Activated CD4-positive, alpha-beta T cell treated with anti-CD3 and anti-CD28 coated beads, Interleukin-2, amount 10 ng/mL, durations not matched to agents 7 days and 5 days (primary cell): ENCODE results near the gene PLEKHA8. TPM values are rescaled to one million over a fixed set of nuclear protein-coding genes. Genes with fewer than 3 reads are reported as not detected.

Experiments
- CTCF ChIA-PET: fragments of 350-600 bp; sonication (Branson Sonifier 250); formaldehyde crosslinking; loops from one replicate; lab custom pipeline; 2021; ENCODE audit warnings: antibody characterized with exemption; lab: Charles Lee
- POLR2A ChIA-PET: fragments of 350-600 bp; sonication (Branson Sonifier 250); formaldehyde crosslinking; loops from one replicate; lab custom pipeline; 2021; ENCODE audit warnings: antibody characterized with exemption; lab: Charles Lee
- DNase-seq: peaks from one replicate; pipeline ENCODE4 v3.0.0-alpha.2; 2020
- H3K27ac Mint-ChIP-seq: one replicate; pipeline ENCODE4 v1.8.0; 2021; ENCODE audit warnings: mild to moderate bottlenecking, moderate library complexity, mixed read lengths
- H3K27me3 Mint-ChIP-seq: one replicate; pipeline ENCODE4 v1.8.0; 2021; ENCODE audit warnings: mixed read lengths
- H3K36me3 Mint-ChIP-seq: one replicate; pipeline ENCODE4 v1.8.0; 2021; ENCODE audit warnings: low read depth, mixed read lengths
- H3K4me1 Mint-ChIP-seq: one replicate; pipeline ENCODE4 v1.8.0; 2021; ENCODE audit warnings: mixed read lengths
- H3K4me3 Mint-ChIP-seq: one replicate; pipeline ENCODE4 v1.8.0; 2021; ENCODE audit warnings: mild to moderate bottlenecking, moderate library complexity, mixed read lengths
- H3K9me3 Mint-ChIP-seq: one replicate; pipeline ENCODE4 v1.8.0; 2021; ENCODE audit warnings: mixed read lengths
- total RNA-seq, 2 experiments: library from RNA; stranded (reverse); gene quantifications; one replicate each; pipeline ENCODE4 v1.2.3, GENCODE V29; 2021

Gene PLEKHA8
- total RNA-seq, 2 experiments from 2014 or later, result 5.2 to 6.3 TPM

DNA sequence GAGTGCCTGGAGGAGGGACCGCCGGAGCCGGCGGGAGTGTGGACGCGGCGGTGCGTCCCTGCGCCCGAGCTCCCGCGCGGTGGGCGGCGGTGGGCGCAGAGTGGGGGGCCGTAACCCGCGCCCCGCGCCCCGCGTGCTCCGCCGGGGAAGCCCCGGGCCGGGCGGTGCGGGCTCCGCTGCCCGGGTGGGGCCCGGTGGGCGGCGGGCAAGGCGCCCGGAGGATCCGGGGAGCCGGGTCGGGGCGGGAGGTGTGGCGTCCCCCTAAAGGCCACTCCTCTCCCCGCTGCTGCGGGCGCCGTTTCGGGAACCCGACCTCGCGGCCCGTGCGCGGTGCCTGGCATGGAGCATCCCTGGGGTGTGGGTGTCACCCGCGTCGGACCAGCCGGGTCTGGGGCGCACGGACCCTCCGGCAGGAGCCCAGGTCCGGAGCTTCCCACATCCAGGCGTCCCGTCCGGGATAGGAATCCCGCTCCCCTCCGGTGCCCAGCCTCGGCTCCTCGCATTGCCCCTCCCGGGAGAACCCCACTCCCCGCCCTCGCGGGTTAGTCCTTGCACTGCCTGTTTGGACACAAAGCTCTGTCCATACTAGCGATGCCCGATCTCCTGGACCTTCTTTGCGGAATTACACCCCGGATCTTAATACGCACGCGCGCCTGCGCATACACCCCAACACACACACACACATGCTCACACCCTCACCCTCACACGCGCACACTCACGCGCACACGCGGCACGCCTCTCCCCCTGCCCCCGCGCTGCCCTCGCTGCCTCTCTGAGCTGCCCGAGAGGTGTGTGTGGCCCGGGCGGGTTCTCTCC lies 107.3 kb downstream of the PLEKHA8 start:
- Mint-ChIP-seq H3K27ac (peak overlapping the region; percentile 78), H3K4me1 (peaks cover 7% of the 10 kb centered on the region), H3K9me3 (no peaks in the 10 kb centered on the region), H3K4me3 (peak overlapping the region; percentile 73), H3K36me3 (no peaks in the 10 kb centered on the region), H3K27me3 (peaks cover 13% of the 10 kb centered on the region)
- POLR2A ChIA-PET, result no interaction called here
- peak; percentile 55 for DNase-seq
- CTCF ChIA-PET, result interaction anchor here (1.0 to 1.6 kb wide), 4 partner anchors 8 to 187 kb away, joined by 3 to 4 read pairs (median 3); no protein-coding TSS in a partner anchor

DNA sequence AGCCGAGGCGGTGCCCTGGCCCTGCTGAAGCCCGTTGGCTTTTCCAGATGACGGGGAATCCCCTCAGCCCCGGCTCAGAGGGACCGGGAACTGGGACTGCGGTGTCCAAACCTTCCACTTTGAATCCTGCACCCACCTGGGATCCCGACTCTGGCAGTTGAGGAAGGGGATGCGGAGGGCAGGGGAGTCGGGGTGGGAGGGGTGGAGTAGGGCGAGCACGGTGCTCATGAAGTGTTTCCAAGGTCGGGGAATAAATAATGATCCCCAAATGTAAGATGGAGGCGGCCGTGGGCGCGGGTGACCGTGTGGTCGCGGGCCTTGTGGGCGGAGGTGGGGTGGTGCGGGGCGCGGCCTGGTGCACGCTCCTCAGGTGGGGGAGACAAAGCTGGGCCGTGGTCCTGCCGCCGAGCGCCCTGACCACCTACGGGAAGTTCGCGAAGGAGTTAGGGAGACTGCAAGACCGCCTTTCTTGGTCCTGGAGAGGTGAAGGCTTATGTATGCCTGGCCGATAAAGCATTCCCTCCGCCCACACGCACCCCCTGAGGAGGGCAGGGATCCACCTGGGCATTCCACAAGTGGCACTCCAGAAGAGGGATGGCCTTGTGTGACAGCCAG lies 108.0 kb downstream of the PLEKHA8 start:
- ChIA-PET CTCF (interaction anchor here (0.7 kb wide), 1 partner anchor 16 kb away, joined by 3 read pairs; no protein-coding TSS in a partner anchor), POLR2A (no interaction called here)
- H3K4me3 Mint-ChIP-seq, result peak overlapping the region; percentile 73
- no peak for DNase-seq
- peaks cover 7% of the 10 kb centered on the region for H3K4me1 Mint-ChIP-seq
- H3K36me3 Mint-ChIP-seq, result no peaks in the 10 kb centered on the region
- peak overlapping the region; percentile 78 for H3K27ac Mint-ChIP-seq
- H3K9me3 Mint-ChIP-seq, result no peaks in the 10 kb centered on the region
- peaks cover 13% of the 10 kb centered on the region for H3K27me3 Mint-ChIP-seq

DNA sequence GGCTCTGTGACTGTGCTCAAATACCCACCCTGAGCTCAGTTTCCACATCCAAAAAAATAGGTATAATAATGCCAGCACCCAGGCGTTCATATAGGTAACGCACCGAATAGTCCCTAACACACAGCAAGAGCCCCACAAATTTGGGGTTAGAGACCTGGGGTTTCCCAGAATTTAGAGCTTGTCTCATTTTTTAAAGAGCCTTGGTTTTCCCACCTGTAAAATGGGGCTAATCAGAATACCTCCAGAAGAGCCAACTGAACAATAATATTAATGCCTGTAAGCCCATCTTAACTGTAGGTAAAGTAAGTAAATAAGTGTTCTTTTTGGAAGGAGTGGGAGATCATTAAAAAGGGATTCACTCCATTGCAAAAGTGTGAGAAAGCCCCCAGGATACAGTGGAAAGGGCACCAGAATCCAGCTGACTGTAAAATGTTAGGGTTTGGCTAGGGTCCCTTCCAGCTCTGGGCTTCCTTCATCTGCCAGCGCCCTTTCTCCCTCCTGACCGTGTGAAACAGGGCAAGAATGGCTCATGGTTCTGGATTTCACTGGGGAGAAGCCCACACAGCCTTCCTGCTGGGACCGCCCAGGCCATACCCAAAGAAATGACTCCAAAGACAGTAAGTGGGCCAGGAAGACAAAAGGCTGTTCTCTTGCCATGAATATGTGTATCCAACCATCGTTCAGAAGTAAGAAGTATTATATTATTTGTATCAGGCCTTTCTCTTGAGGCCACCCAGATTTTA lies 108.7 kb downstream of the PLEKHA8 start:
- H3K36me3 Mint-ChIP-seq, result no peaks in the 10 kb centered on the region
- peak overlapping the region; percentile 73 for H3K4me3 Mint-ChIP-seq
- H3K4me1 Mint-ChIP-seq, result peaks cover 7% of the 10 kb centered on the region
- H3K9me3 Mint-ChIP-seq, result no peaks in the 10 kb centered on the region
- CTCF ChIA-PET, result interaction anchor here (0.7 kb wide), 1 partner anchor 17 kb away, joined by 3 read pairs; no protein-coding TSS in a partner anchor
- no peak for DNase-seq
- peaks cover 13% of the 10 kb centered on the region for H3K27me3 Mint-ChIP-seq
- no peak overlapping the region for H3K27ac Mint-ChIP-seq
- POLR2A ChIA-PET, result no interaction called here

DNA sequence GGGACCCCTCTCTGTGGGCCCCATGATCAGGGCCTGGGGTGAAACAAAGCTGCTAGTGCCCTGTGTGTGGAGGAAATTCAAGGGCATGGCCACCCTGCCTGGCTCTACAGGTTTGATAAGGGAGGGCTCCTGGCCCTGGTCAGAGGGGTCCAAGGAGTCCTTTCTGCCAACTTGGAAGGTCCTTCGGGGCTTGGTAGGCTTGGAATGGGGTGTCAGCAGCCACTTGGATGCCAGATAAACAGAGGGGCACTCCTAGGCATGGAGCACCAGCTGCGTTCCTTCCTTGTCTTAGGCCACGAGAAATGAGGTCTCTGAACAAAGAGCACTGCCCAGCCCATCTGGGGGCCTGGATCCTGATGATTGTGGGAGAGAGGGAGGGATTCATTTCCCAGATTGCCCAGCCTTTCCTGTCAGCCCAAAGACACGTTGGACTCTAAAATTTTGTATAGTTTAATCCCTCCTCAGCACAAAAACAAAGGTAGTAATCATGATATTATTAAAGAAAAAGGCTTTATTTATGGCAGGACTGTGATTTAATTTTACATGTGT lies 111.7 kb downstream of the PLEKHA8 start:
- Mint-ChIP-seq H3K27ac (no peak overlapping the region), H3K27me3 (no peaks in the 10 kb centered on the region), H3K4me1 (peaks cover 4% of the 10 kb centered on the region), H3K36me3 (no peaks in the 10 kb centered on the region), H3K4me3 (no peak overlapping the region), H3K9me3 (no peaks in the 10 kb centered on the region)
- ChIA-PET POLR2A (no interaction called here), CTCF (no interaction called here)
- DNase-seq, result no peak

DNA sequence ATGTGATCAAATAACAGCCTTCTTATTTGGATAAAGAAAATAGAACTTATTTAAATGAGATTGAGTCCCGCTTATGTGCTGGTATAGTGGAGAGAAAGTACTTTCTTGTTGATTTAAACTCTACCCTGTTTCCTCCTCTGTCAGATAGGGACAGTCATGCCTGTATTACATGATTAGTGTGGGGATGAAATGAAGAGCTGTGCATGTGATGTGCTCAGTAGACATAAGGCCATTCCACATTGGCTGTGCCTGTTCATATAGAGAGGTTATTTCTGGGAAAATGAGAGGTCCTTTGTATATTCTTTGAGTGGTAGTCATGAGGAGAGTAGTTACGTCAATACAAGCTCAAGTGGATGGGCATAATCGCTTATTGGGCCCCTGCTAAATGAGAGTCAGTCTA lies 112.2 kb downstream of the PLEKHA8 start:
- Mint-ChIP-seq H3K36me3 (no peaks in the 10 kb centered on the region), H3K27ac (no peak overlapping the region), H3K4me3 (no peak overlapping the region), H3K9me3 (no peaks in the 10 kb centered on the region), H3K27me3 (no peaks in the 10 kb centered on the region), H3K4me1 (peaks cover 4% of the 10 kb centered on the region)
- no peak for DNase-seq
- CTCF ChIA-PET, result no interaction called here
- POLR2A ChIA-PET, result no interaction called here

DNA sequence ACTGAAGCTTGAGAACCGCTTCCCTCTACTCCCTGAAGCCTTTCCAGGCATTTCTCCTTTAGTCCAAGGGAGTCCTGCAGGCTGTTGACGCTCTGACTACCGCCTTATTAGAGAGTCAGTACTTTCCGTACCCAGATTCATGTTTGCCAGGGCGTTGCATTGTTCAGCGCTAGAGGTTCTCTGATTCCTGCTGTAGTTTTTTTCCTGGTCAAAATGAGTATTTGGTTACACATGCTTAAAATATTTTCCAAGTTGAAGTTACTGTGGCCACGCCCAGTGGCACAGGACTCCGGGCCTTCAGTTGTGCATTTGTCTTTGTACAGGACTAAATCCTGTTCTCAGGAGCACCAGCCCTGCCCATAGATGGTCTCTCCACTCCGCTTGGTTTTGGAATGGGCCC lies 114.5 kb downstream of the PLEKHA8 start:
- no peak overlapping the region for H3K4me3 Mint-ChIP-seq
- no peaks in the 10 kb centered on the region for H3K27me3 Mint-ChIP-seq
- ChIA-PET CTCF (interaction anchor here (0.6 to 1.2 kb wide), 2 partner anchors 41 to 102 kb away, joined by 3 read pairs; no protein-coding TSS in a partner anchor), POLR2A (no interaction called here)
- H3K9me3 Mint-ChIP-seq, result no peaks in the 10 kb centered on the region
- DNase-seq, result no peak
- no peaks in the 10 kb centered on the region for H3K36me3 Mint-ChIP-seq
- peaks cover 4% of the 10 kb centered on the region for H3K4me1 Mint-ChIP-seq
- H3K27ac Mint-ChIP-seq, result no peak overlapping the region

DNA sequence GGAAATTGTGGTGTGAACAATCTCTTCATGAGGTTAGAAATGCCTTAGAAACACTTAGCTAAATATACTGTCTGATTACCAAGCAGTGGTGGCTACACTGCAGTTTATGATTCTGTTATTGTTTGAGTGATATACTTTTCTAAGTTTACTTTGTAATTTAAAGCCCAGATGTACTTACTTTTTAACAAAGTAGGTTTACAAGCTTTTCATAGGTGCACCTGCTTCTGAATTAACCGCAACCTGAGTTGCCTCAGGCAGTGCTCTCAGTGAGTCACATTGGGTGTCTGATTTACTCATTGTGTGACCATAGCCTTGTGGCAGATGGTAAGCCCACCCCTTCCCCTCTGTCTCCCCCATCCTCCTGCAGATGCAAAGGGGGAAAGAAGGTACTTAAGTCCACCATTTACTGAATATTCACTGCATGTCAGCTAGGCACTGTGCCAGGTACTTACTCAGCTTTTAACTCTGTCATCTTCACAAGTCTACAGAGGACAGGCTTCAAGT lies 115.6 kb downstream of the PLEKHA8 start:
- H3K36me3 Mint-ChIP-seq, result no peaks in the 10 kb centered on the region
- no peak overlapping the region for H3K27ac Mint-ChIP-seq
- ChIA-PET POLR2A (no interaction called here), CTCF (interaction anchor here (1.0 to 1.2 kb wide), 2 partner anchors 9 to 40 kb away, joined by 3 to 4 read pairs; partner anchors contain the start of gene MTURN)
- H3K9me3 Mint-ChIP-seq, result no peaks in the 10 kb centered on the region
- peaks cover 4% of the 10 kb centered on the region for H3K4me1 Mint-ChIP-seq
- H3K4me3 Mint-ChIP-seq, result no peak overlapping the region
- DNase-seq, result no peak
- H3K27me3 Mint-ChIP-seq, result no peaks in the 10 kb centered on the region

DNA sequence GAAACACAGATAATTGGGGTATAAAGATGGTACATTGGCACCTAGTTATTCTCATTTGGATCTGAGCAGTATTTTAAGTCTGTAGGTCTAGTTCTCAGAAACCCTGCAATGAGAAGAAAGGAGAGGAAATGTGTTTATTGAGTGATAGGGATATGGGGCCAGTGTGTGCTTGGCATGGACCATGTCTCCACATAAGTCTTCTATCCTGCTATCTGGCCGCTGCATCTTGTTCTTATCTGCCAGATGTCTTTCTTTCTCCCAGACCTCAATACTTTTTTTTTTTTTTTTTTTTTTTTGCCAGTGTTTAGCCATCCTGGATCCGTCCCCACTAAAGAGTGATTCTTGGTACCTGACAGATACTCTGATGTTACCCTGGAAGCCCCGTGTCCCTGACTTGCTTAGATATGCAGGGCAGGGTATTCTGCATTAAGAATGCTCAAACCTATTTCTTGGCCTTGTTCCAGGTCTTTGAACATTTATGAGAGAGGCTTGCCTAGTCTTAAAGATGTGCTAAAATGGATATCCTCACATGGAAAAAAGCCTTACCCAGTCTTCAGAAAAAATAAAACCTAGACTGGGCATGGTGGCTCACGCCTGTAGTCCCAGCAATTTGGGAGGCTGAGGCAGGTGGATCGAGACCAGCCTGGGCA lies 116.6 kb downstream of the PLEKHA8 start:
- peaks cover 4% of the 10 kb centered on the region for H3K4me1 Mint-ChIP-seq
- no peak overlapping the region for H3K4me3 Mint-ChIP-seq
- POLR2A ChIA-PET, result no interaction called here
- H3K9me3 Mint-ChIP-seq, result no peaks in the 10 kb centered on the region
- H3K36me3 Mint-ChIP-seq, result peaks cover 3% of the 10 kb centered on the region
- CTCF ChIA-PET, result no interaction called here
- no peaks in the 10 kb centered on the region for H3K27me3 Mint-ChIP-seq
- no peak for DNase-seq
- no peak overlapping the region for H3K27ac Mint-ChIP-seq

DNA sequence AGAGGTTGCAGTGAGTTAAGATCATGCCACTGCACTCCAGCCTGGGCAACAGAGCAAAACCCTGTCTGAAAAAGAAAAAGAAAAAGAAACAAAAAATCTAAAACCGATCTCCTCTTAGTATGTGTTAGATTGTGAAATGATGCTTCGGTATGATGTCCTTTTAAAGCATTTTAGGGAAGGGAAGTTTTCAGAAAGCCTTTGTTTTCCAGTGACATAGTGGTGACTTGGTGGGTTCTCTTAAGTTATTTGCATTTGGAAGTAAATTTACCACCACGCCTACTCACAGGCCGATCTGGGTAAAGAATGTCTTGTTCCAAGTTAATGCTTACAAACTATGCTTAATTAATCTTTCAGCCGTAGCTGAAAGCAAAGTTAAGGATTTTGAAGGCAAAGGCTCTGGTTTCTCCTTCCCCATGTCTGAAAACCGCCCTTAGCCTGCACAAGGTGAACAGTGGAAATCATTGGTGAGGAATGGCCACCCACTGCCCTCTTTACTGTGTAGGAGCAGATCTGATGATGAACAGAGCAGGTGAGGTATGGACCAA lies 117.3 kb downstream of the PLEKHA8 start:
- H3K27ac Mint-ChIP-seq, result no peak overlapping the region
- CTCF ChIA-PET, result interaction anchor here (0.9 to 1.1 kb wide), 2 partner anchors 14 to 17 kb away, joined by 3 read pairs; no protein-coding TSS in a partner anchor

DNA sequence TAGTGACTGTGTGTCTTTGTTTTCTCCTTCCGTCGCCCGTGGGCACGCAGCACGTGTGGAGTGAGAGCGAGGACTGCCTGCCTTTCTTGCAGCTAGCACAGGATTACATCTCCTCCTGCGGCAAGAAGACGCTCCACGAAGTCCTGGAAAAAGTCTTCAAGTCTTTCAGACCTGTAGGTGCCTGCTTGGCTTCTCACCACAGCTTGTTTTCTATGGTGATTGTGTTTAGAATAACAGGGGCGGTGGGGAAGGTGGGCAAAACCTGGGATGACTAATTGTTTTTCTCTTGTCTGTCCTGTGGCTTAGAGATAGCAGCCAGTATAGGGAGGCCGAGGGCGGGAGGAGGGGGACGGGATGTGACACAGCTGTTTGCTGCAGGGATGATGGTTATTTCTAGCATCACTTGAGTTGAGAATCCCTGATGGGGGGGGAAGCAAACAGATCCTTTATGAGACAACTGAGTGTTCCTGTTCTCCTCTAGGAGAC lies 118.0 kb downstream of the PLEKHA8 start:
- CTCF ChIA-PET, result interaction anchor here (0.6 to 1.6 kb wide), 6 partner anchors 9 to 468 kb away, joined by 3 to 7 read pairs (median 3); no protein-coding TSS in a partner anchor
- POLR2A ChIA-PET, result no interaction called here
- no peak for DNase-seq
- Mint-ChIP-seq H3K36me3 (peaks cover 3% of the 10 kb centered on the region), H3K9me3 (no peaks in the 10 kb centered on the region), H3K27me3 (no peaks in the 10 kb centered on the region), H3K4me1 (peaks cover 7% of the 10 kb centered on the region), H3K27ac (no peak overlapping the region), H3K4me3 (no peak overlapping the region)

More for the DNA sequence above, 117.3 kb downstream of the PLEKHA8 start:
- peaks cover 3% of the 10 kb centered on the region for H3K36me3 Mint-ChIP-seq
- POLR2A ChIA-PET, result no interaction called here
- peaks cover 7% of the 10 kb centered on the region for H3K4me1 Mint-ChIP-seq
- DNase-seq, result no peak
- H3K27me3 Mint-ChIP-seq, result no peaks in the 10 kb centered on the region
- no peak overlapping the region for H3K4me3 Mint-ChIP-seq
- H3K9me3 Mint-ChIP-seq, result no peaks in the 10 kb centered on the region

DNA sequence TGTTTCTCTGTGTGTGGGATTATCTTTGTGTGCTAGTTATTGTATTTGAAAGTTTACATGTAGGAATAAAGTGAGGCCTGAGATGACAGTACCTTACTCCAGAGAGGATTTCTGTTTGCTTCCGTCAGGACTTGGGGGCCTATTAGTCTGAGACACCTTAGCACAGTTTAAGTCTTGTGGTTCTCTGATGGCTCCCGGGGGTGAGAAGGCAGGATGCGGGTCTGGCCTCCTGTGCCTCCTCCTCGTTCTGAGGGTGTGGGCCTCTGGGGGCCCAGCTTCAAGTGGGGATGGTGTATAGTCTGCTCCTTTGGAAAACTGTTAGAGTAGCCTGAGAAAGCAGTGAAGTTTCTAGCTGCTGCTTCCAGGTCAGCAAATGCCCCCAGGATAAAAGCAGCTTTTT lies 119.0 kb downstream of the PLEKHA8 start:
- DNase-seq, result no peak
- ChIA-PET CTCF (interaction anchor here (0.9 to 1.6 kb wide), 3 partner anchors 8 to 418 kb away, joined by 3 to 7 read pairs (median 4); no protein-coding TSS in a partner anchor), POLR2A (no interaction called here)
- H3K36me3 Mint-ChIP-seq, result peaks cover 3% of the 10 kb centered on the region
- H3K9me3 Mint-ChIP-seq, result no peaks in the 10 kb centered on the region
- no peaks in the 10 kb centered on the region for H3K27me3 Mint-ChIP-seq
- H3K27ac Mint-ChIP-seq, result no peak overlapping the region
- H3K4me1 Mint-ChIP-seq, result peaks cover 7% of the 10 kb centered on the region
- no peak overlapping the region for H3K4me3 Mint-ChIP-seq
